Psoas muscle (tissue), 8 donors: ENCODE results near the gene PTPRH. TPM values are rescaled to one million over a fixed set of nuclear protein-coding genes. Genes with fewer than 3 reads are reported as not detected.

Source experiments
- ATAC-seq, 4 donors: fragments of 200-7000 bp; cut with Tn5 transposase; one replicate each; pipeline ENCODE4 v1.9.1; 2020; ENCODE audit warnings: moderate library complexity in 3 of 4, mild to moderate bottlenecking in 2 of 4
- DNase-seq, 2 donors: peaks; one replicate each; pipeline ENCODE4 v3.0.0-alpha.2; 2020
- H3K27ac ChIP-seq: fragments of 200-600 bp; one replicate; pipeline ENCODE4 v1.8.0; 2022
- H3K27me3 ChIP-seq, 3 donors: fragments of 200-600 bp in 1 of 3; one replicate each; pipeline versions ENCODE4 v1.6.1 to v1.8.0; 2013 to 2022; ENCODE audit warnings: low read length in 2 of 3, mild to moderate bottlenecking in 2 of 3, moderate library complexity in 1 of 3; ENCODE audit not compliant: insufficient read depth in 3 of 3
- H3K36me3 ChIP-seq, 2 donors: fragments of 200-600 bp in 1 of 2; one replicate each; pipeline versions ENCODE4 v1.6.1 to v1.8.0; 2013 to 2022; ENCODE audit warnings: low read depth in 1 of 2, mild to moderate bottlenecking in 1 of 2, moderate library complexity in 1 of 2; ENCODE audit not compliant: insufficient read depth in 1 of 2
- H3K4me1 ChIP-seq: fragments of 200-600 bp; one replicate; pipeline ENCODE4 v1.8.0; 2022
- H3K4me3 ChIP-seq: fragments of 200-600 bp; one replicate; pipeline ENCODE4 v1.8.0; 2022; ENCODE audit warnings: mild to moderate bottlenecking
- H3K9me3 ChIP-seq: fragments of 200-600 bp; one replicate; pipeline ENCODE4 v1.8.0; 2022
- CTCF ChIP-seq: fragments of 200-600 bp; IDR thresholded peaks from one replicate; pipeline ENCODE4 v1.8.0; 2022; ENCODE audit warnings: antibody characterized with exemption
- WGBS, 3 donors: extraction: QIAGEN DNeasy Blood & Tissue Kit; methylation state at CpG; one replicate each; pipeline versions ENCODE4 v1.1.6 to v1.1.7; 2013; 5-methylcytosine and 5-hydroxymethylcytosine counted together
- intact Hi-C, 2 donors: fragments of 100-400 bp; cut with DNase I; formaldehyde crosslinking; loops; one replicate each; pipeline versions ENCODE4 v1.11.0 to v1.14.2; 2022
- polyA plus RNA-seq, 3 donors: library from polyadenylated mRNA; stranded (reverse); fragments of 200-250 nt; gene quantifications; one replicate each; pipeline ENCODE4 v1.2.3, GENCODE V29; 2013
- total RNA-seq, 4 donors: library from RNA; stranded (reverse); fragmentation: NEBNext Ultra II Directional in 2 of 4; extraction: Animal tissue kit (Norgen Biotek cat#: 25700) in 2 of 4; gene quantifications; one replicate each; pipeline versions ENCODE4 v1.2.1 to v1.2.4, GENCODE V29; 2021 to 2023
- donor health status: healthy with polysubstance abuse.
- donor health status: DM: no; HTN: no; CAD: no; lungs with moderate emphysema.
- donor health status: Bipolar disorder and iron deficiency.
- donor health status: healthy.
- donor health status: DM: yes; HTN: yes; CAD: no.
- donor health status: DM: no; HTN: no; CAD: no.
- donor health status: DM: no; HTN: no; CAD: no.
- donor health status: DM: yes; HTN: yes; CAD: no.

PTPRH gene
- total and polyA plus RNA-seq, 7 donors = 0.04 to 0.18 (median 0.13) TPM; not detected in 1

- ATAC-seq (no peak), DNase-seq (no peak)
- TF ChIP-seq CTCF = no peak
- peaks cover 0 to 71% (median 13%) of the 10 kb centered on the region in 3 donors for H3K27me3 ChIP-seq
- intact Hi-C loops = no loop called here
- H3K36me3 ChIP-seq = no peaks in the 10 kb centered on the region
- peaks cover 8% of the 10 kb centered on the region for H3K4me1 ChIP-seq
- no peak overlapping the region for H3K27ac ChIP-seq
- WGBS, 3 donors = 55 to 67% (median 58%) methylated on average over 4 of the region's 4 CpGs
- no peaks in the 10 kb centered on the region for H3K9me3 ChIP-seq
- H3K4me3 ChIP-seq = no peak overlapping the region
These were observed 40.2 kb downstream of the PTPRH start for GRCh38 chr19:55169136-55169535.

GRCh38 chr19:55166530-55167268 lies 42.6 kb downstream of the PTPRH start, which contains the start of gene DNAAF3:
Gene DNAAF3, minus strand, starts transcription at chr19:55166613. Its CDS starts 200 bp downstream, at chr19:55166413.
- TF ChIP-seq CTCF = no peak
- no peaks in the 10 kb centered on the region for H3K36me3 ChIP-seq
- H3K4me3 ChIP-seq = peak within 1 kb of the TSS; percentile 62
- ATAC-seq (peak; percentile 98 to 100 (median 98)), DNase-seq (peak; percentile 90 to 97)
- WGBS, 3 donors = 1 to 2% (median 2%) methylated on average over 33 of the region's 33 CpGs
- H3K27me3 ChIP-seq = peaks cover 0 to 60% (median 5%) of the 10 kb centered on the region in 3 donors
- no peak within 1 kb of the TSS for H3K27ac ChIP-seq
- no peaks in the 10 kb centered on the region for H3K9me3 ChIP-seq
- H3K4me1 ChIP-seq = peaks cover 8% of the 10 kb centered on the region
- intact Hi-C loops = no loop called here

GRCh38 chr19:55165952-55166529 lies 43.3 kb downstream of the PTPRH start:
- peak; percentile 64 to 81 for DNase-seq
- intact Hi-C loops = no loop called here
- H3K27me3 ChIP-seq = peaks cover 0 to 61% (median 4%) of the 10 kb centered on the region in 3 donors
- peak; percentile 80 to 91 (median 82) for ATAC-seq
- H3K4me3 ChIP-seq = peak overlapping the region; percentile 62
- H3K27ac ChIP-seq = no peak overlapping the region
- peak; percentile 40 for TF ChIP-seq CTCF
- WGBS, 3 donors = 1% methylated on average over 30 to 34 of the region's 34 CpGs
- H3K9me3 ChIP-seq = no peaks in the 10 kb centered on the region
- no peaks in the 10 kb centered on the region for H3K36me3 ChIP-seq
- peaks cover 8% of the 10 kb centered on the region for H3K4me1 ChIP-seq

GRCh38 chr19:55161571-55162322 lies 47.6 kb downstream of the PTPRH start:
- no peak for TF ChIP-seq CTCF
- H3K27ac ChIP-seq = no peak overlapping the region
- H3K27me3 ChIP-seq = peaks cover 0 to 32% (median 4%) of the 10 kb centered on the region in 3 donors
- DNase-seq (peak in 1 of 2 donors; percentile 50), ATAC-seq (no peak)
- H3K9me3 ChIP-seq = no peaks in the 10 kb centered on the region
- intact Hi-C loops = loop anchor here (2.0 kb wide), 2 partner anchors 73 to 75 kb away; no protein-coding TSS in a partner anchor
- no peak overlapping the region for H3K4me3 ChIP-seq
- 25 to 29% (median 26%) methylated on average over 53 to 61 of the region's 61 CpGs for WGBS, 3 donors
- peaks cover 3% of the 10 kb centered on the region for H3K4me1 ChIP-seq
- no peaks in the 10 kb centered on the region for H3K36me3 ChIP-seq
